WTC11 (cell line): ENCODE data around the gene SMAD9.

Experiments
- CREB1 ChIP-seq: sonication (generic); formaldehyde crosslinking; IDR thresholded peaks from 2 replicates; pipeline ENCODE4 v1.8.0; 2023; ENCODE audit warnings: mild to moderate bottlenecking, missing genetic modification reagents
- NR2C2 ChIP-seq: sonication (generic); formaldehyde crosslinking; IDR thresholded peaks from 2 replicates; pipeline ENCODE4 v1.8.0; 2022; ENCODE audit warnings: mild to moderate bottlenecking, missing genetic modification reagents
- TF ChIP-seq, protein P1 (sequence below): sonication (generic); formaldehyde crosslinking; IDR thresholded peaks from 2 replicates; pipeline ENCODE4 v1.8.1; 2023; ENCODE audit warnings: mild to moderate bottlenecking, missing genetic modification reagents, moderate library complexity
- TF ChIP-seq, protein P2 (sequence below): fragments of 200-600 bp; IDR thresholded peaks from 2 replicates; pipeline ENCODE4 v1.8.0; 2022; ENCODE audit warnings: antibody characterized with exemption

DNA sequence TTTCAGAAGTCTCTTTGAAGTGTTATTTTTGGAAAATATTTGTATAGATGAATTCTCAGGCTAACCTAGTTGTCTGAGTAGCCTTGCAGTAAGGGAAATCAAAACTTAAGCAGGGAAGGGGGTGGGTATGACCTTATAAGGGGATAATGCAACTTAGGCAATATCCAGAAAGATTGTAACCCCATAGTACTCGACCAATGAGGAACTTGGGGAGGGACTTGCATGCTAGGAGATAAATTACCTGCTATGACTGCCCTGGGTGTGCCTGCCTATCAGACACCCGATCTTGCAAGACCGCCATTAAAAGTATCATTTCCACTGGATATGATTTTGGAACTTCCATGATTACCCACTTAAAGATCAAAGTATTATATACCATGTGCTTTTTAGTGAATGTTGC is 124.0 kb downstream of the SMAD9 start:
- TF ChIP-seq CREB1 (CRISPR knock-in tag) (no peak), NR2C2 (CRISPR knock-in tag) (no peak)
- TF ChIP-seq, protein P1, sequence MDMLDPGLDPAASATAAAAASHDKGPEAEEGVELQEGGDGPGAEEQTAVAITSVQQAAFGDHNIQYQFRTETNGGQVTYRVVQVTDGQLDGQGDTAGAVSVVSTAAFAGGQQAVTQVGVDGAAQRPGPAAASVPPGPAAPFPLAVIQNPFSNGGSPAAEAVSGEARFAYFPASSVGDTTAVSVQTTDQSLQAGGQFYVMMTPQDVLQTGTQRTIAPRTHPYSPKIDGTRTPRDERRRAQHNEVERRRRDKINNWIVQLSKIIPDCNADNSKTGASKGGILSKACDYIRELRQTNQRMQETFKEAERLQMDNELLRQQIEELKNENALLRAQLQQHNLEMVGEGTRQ (CRISPR knock-in tag), result no peak
- TF ChIP-seq, protein P2, sequence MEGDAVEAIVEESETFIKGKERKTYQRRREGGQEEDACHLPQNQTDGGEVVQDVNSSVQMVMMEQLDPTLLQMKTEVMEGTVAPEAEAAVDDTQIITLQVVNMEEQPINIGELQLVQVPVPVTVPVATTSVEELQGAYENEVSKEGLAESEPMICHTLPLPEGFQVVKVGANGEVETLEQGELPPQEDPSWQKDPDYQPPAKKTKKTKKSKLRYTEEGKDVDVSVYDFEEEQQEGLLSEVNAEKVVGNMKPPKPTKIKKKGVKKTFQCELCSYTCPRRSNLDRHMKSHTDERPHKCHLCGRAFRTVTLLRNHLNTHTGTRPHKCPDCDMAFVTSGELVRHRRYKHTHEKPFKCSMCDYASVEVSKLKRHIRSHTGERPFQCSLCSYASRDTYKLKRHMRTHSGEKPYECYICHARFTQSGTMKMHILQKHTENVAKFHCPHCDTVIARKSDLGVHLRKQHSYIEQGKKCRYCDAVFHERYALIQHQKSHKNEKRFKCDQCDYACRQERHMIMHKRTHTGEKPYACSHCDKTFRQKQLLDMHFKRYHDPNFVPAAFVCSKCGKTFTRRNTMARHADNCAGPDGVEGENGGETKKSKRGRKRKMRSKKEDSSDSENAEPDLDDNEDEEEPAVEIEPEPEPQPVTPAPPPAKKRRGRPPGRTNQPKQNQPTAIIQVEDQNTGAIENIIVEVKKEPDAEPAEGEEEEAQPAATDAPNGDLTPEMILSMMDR, result no peak
